Stimulated activated CD8-positive, alpha-beta memory T cell treated with anti-CD3 and anti-CD28 coated beads, Interleukin-15, amount 100 ng/mL, for 24 hours (primary cell): ENCODE data around the gene NR1I2.

Source experiments
- DNase-seq: peaks from one replicate; pipeline ENCODE4 v3.0.0-alpha.2; 2020; ENCODE audit warnings: low read depth

The NR1I2 gene

GRCh38 chr3:119819806-119820205, 37.9 kb downstream of the NR1I2 start:
- DNase-seq: no peak

DNA sequence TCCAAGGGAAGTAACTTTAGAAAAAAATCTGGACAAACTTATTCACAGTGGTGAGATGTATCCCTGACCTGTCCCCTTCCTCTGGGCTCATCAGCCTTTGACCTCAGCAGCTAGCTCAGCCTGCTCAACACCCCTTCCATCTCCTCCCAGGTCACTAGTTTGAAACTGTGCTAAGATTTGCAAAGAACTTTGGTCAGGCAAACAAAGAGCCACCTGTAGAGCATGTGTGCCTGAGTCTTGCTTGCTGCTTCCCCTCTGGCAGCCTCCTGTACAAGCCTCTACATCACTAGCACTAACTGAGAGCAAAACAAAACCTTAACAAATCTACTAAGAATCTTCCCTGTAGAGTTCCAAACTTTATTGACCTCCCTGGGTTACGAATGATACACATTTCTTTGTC, 43.9 kb downstream of the NR1I2 start:
- DNase-seq: no peak

DNA sequence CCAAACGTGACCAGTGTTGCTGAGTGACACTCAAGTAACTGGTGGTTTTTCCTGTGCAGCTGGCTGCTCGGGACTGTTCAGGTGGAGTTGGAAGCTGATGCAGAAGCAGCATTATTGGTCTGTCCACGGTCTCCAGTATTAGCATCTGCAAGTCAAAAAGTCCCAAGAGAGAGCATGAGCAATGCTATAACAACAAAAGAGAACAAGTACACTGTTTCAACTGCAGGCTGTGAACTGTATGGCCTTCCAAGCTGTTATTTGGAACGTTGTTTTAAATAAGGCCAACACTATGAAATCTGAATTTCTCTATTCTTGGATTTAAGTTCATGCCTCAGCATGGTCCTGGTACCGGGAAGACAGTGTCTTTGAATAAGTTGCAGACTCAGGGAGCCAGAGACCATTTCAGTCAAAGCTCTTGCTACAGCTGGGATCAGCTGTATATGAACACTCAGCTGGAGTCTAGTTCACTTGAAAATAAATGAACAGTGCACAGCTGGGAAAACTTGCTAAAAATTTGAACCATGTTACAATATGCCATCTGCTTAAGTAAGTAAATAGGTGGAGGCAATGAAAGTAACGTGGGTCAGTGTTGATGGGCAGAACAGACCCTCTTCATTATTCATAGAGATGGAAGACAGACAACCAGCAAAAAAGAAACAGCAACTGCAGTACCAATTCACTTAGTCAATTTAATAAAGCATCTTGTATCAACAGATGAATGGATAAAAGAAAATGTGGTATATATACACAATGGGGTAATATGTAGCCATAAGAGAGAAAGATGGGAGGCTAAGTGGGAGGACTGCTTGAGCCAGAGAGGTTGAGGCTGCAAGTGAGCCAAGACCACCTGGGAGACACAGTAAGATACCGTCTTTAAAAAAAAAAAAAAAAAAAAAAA, 45.1 kb downstream of the NR1I2 start:
- no peak for DNase-seq

- no peak for DNase-seq
Observed at GRCh38 chr3:119829420-119829819, 47.5 kb downstream of the NR1I2 start.

DNA sequence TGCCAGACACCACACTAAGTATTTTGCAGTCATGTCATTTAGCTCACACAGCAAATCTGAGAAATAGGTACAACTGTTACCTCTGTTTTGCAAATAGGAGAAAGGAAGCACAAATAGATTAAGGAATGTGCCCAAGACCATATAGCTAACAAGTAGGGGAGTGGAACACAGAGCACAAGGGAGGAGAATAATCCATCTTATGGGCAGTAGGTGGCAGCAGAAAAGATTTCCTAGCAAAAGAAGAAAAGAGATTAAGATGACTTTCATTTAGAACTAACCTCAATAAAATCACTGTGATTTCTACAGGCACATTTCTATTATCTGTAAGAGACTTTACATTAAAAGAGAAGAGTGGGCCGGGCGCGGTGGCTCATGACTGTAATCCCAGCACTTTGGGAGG, 49.1 kb downstream of the NR1I2 start:
- DNase-seq: no peak

GRCh38 chr3:119831941-119832371, 50.1 kb downstream of the NR1I2 start:
- no peak for DNase-seq

GRCh38 chr3:119834754-119835370, 53.0 kb downstream of the NR1I2 start:
- no peak for DNase-seq

DNA sequence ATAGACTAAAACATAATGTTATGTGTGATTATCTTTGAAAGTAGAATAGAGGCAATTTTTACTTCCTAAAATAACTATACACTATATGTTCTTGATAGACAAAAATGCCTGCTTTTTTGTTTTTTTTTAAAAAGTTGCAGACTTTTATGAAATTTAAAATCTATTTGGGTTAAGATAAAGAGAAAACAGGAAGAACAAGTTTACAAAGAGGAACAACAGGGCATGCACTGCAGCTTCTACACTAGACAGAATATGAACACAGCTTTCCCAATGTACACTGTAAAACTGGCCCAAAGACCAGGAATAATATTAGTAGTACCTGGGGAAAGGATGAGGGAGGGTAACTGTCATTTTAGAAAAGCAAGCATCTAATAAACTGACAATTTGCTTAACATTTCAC, 53.7 kb downstream of the NR1I2 start:
- DNase-seq: no peak

DNA sequence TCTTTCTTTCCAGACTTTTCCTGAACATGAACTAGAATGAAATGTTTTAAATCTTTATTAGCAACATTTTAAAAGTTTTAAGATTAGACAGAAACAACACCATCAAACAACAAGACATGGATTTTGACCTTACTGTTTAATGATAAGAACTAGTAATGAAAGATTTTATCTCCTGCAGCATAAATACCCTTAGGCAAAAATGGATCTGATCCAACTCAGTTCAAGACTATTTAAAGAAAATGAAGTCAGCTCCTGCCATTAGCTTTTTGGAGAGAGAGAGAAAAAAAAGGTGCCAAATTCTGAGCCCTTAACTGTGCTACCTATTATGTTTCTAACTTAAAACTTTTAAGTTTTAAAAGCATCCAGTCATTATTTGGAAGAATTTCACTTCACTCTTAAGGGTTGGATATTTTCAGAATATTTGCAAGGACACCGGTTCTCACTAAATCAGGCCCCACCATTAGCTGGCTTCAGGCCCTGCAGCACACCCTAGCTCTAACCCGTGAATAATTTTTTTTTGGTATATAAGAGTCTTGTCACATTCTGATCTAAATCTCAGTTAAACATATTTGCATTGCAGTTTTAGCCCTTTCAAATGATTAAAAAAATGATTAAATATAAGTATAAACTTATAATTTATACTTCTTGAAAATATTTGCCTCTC, 60.0 kb downstream of the NR1I2 start:
- no peak for DNase-seq

DNA sequence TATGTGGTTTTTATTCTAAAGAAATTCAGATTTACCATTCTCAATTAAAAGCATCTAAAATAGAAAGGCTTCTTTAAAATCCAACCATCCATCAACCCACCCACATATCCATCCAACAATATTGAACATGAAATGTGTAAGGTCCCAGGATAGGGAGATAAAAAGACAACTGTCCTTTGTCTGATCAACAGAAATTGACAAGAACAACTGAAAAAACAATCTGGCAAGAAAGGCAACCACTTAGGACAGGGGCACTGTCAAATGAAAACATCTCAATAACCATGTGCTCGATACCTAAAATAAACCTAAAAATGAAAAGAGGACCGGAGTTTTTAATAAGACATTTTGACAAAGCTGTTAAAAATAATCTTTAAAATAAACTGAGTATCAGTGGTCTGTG, 67.2 kb downstream of the NR1I2 start:
- no peak for DNase-seq

DNA sequence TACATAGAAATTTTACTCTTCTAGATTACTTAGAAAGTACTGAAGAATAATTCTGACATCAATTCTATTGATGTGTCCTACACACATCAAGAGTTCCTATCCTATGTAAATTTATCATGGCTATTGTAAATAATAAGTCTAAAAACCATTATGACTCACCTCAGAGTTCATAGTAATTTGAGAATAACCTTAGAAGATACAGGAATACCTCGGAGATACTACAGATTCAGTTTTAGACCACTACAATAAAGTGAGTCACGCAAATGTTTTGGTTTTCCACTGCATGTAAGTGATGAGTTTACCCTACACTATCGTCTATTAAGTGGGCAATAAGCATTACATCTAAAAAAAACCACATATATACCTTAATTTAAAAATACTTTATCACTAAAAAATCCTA, 74.8 kb downstream of the NR1I2 start:
- no peak for DNase-seq

GRCh38 chr3:119858957-119859356, 77.1 kb downstream of the NR1I2 start:
- DNase-seq: no peak

DNA sequence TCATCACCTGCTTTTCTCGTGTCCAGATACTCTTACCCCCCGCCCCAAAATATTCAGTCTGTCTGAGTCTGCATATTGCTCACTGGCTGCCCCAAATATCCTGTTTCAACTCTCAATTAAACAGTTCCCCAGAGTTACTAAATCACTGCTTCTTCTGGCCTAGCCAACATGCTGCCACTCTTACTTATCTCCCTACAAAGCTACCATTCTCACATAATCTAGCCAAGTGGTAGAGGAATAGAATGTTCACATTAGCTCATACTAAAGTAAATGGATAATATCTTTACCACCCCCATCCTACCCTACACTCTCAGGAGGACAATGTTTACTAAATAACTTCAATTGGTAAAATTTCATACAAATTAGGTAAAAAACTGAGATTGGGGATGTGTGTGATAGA, 77.8 kb downstream of the NR1I2 start:
- DNase-seq: no peak

DNA sequence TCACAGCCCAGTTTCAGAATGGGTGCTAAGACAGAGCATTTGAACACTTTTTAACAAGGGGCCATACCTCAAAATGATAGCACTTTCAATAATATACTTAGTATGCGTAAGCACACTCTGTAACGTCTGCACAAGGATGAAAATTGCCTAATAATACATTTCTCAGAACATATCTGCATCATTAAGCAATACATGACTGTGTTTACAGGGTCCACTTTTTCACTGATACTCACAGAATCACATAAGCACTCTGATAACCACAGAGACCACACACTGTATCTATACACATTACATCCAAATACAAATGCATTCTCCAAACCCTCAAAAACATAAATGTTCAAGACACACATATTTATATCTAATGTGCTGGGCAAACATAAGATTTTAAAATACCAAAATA, 79.8 kb downstream of the NR1I2 start:
- no peak for DNase-seq

GRCh38 chr3:119862616-119863015, 80.7 kb downstream of the NR1I2 start:
- no peak for DNase-seq

GRCh38 chr3:119864476-119864875, 82.6 kb downstream of the NR1I2 start:
- no peak for DNase-seq
